ENCODE data around the gene SPTLC2.
"Not testable (repeated sequence)": the region's sequence is repeated elsewhere in the genome, so short reads cannot be mapped to it uniquely, and the experiment has no call there.

The SPTLC2 gene

DNA sequence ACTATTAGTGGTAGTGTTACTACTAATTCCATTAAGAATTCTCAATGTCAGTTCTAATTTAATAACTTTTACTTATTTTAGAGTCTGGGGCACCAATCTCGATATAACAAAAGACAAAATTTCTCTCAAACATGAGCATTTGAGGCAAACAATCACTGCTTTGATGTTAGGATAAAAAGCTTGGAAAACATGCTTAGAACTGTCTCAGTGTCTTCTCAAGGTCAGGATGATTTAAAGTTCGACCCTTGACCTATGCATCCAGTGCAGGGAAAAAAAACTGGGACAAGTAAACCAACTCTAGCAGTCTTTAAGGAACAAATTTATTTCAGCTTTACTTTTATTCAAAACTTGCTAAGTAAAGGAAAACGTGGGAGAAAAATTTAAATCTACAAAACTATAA lies 31.1 kb downstream of the SPTLC2 start:
- DNase-seq, result no peak

DNA sequence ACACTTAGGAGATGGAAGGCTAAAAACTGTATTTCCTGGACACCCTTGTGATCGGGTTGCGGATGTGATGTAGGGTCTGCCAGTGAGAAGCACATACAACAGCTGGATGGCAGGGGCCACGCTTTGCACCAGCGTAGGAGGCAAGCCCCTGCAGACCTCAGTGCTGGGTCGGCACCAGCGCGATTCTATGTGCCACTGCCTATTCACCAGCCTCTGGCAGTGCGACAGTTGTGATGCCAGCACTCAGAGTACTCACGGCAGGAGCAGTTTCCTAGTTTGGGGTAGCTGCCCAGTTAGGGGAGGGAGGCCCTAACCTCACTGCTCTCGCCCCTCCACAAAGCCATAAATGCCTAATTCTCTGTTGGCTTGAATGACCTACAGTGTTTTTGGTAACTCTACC lies 31.6 kb downstream of the SPTLC2 start:
- no peak for DNase-seq

DNA sequence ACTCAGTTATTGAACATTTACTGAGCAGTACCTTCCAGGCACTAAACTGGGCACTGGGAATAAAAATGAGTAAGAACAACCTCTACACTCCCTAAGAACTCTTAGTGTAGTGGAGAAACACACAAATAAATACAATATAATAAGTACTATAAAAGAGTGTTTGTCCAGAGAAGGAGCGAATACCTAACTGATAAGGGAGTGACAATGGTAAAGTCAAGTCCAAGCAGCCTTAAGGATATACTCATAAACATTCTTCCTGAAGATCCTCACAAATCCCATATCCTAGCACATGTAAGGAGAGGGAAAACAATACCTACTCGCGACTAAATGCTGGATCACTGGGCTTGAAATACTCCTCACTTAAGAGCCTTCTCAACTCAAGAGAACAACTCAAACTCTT lies 32.8 kb downstream of the SPTLC2 start:
- no peak for DNase-seq

DNA sequence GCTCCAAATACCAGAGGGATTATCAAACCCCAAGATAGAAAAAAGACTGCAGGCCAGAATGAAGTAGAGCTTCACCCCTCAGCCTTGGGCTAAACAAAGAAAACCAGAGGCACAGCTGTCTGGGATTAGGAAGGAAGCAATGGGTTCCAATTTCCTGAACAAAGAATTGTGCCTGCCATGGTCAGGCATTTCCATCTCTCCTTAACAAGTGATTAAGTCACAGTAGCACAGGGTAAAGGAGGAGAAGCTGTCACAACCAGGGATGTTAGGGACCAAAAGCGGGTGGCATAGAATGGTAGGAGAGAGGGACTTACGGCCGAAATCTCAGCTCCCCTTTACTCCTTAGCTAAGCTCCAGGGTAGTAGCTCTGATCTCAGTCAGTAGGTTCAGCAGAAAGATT lies 33.9 kb downstream of the SPTLC2 start:
- DNase-seq, result no peak

DNA sequence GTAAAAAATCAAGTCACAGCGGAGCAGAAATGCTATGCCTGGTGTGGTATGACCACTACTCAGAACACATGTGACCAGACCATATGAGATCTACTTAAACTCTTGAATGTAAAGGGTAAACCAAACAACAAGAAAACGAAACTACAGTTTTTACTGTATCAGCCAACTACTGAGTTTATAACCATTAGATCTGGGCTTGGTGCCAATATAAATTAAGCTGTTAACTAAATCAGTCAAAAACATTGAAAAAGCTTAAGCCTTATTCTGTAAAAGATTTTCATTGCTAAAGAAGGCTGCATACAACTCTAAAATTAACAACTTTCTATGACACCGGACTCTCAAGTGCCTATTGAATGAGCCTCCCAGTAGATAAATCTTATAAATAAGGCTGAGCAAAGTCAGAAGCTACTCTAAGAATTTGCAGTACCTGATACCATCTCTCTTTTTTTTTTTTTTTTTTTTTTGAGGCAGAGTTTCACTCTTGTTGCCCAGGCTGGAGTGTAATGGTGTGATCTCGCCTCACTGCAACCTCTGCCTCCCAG lies 35.4 kb downstream of the SPTLC2 start:
- peak; percentile 36 for DNase-seq

DNA sequence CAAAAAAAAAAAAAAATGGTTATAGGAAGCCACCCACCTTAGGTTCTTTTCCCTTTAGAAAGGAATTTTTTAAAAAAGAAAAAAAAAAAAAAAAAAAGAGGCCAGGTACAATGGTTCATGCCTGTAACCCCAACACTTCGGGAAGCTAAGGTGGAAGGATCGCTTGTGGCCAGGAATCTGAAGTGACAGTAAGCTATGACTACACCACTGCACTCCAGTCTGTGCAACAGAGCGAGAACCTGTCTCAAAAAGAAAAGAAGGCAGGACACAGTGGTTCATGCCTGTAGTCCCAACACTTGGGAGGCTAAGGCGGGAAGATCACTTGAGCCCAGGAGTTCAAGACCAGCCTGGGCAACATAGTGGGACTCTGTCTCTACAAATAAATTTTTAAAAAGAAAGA lies 36.0 kb downstream of the SPTLC2 start:
- peak; percentile 24 for DNase-seq

DNA sequence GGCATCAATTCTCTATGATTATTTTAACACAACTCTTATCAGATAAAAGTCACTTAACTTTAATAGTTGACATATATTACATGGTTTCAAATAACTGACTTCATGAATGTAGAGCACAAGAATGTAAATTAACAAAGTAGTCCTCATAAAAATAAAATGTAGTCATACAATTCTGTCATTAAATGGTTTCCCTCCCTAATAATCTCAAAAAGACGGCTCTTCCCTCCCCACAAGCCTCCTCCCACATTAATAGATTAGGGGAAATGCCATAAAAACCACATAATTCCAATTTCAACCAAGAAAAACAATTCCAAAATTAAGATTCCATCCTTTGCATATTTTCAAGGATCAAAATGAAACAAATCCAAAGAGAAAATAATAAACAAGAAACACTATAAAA lies 36.7 kb downstream of the SPTLC2 start:
- DNase-seq, result no peak

DNA sequence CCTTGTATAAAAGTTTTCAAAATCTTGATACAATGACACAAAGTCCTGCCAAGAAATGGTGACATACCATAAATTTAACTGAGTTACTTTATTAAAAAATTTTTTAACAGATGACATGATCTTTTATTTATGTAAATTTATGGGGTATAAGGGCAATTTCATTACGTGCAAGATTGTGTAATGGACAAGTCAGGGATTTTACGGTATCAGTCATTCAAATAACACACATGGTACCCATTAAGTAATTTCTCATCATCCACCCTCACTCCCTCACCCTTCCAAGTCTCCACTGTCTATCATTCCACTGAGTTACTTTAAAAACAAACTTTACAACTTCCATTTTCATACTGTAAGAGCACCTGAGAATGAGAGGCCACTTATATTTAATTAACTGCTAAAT lies 37.4 kb downstream of the SPTLC2 start:
- DNase-seq, result no peak

DNA sequence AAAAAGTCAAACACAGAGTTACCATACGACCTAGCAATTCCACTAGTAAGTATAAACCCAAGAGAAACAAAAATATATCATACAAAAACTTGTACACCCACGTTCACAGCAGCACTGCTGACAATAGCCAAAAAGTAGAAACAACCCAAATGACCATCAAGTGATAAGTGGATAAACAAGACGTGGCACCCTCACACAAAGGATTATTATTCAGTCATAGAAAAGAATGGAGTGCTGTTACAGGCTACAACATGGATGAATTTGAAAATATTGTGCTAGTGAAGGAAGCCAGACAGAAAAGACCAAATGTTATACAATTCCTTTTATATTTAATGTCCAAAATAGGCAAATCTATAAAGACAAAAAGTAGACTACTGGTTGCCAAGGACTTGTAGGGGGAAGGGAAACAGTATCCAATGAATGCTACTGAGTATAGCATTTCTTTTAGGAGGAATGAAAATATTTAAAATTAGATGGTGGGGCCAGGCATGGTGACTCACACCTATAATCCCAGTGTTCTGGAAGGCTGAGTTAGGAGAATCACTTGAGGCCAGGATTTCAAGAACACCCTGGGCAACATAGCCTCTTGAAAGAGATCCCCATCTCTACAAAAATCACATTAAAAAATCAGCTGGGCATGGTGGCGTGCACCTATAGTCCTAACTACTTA lies 41.9 kb downstream of the SPTLC2 start:
- peak; percentile 28 for DNase-seq

DNA sequence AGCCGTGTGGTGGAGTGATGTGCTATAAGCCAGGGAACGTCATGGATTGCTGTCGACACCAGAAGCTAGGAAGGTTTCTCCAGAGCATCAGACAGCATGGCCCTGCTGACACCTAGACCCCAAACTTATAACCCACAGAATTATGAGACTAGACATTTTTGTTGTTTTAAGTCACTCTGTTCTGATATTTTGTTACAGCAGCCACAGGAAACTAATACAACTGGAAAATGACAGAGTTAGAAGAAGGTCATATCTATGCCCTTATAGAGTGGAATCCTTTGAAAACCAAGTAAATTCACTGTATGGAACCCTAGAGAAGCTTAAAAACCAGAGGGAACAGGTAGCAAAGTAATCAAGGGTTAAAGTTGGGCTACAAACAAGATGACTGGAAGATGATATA lies 42.5 kb downstream of the SPTLC2 start:
- DNase-seq, result no peak

DNA sequence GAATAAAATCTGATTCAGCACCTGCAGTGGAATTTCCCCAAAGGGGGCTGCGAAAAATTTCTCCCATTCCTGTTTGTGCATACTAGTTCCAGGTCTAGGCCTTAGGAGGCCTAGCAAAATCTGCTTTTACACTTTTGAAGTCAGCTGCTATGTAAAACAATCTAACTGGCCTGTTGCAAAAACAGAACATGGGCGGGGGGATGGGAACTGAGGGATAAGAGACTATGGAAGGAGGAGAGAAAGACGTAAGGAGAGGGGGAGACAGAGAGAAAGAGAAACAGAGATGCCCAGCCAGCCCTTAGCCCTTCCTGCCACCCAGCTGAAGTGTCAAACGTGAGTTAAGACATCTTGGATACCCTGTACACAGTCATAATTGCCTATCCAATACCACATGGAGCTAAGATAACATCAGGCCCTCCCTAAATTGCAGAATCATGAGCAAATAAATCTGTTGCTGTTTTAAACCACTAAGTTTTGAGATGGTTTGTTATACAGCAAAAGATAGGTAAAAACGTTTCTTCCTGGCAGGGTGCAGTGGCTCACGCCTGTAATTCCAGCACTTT lies 45.6 kb downstream of the SPTLC2 start:
- no peak for DNase-seq

DNA sequence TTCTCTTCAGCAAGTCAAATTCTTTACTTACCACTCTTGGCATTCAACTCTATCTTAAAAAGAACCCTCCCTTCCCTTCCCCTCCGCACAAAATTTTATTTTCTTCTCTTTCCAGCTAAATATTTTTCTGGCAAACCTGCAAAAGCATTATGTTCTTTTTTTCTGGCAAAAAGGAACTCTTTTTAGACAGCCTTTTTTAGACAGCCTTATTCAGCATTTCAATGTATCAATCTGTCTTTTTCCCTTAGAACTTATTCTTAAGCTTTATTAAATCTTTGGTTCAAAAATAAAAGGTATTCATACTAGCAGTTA lies 50.5 kb downstream of the SPTLC2 start:
- DNase-seq, result no peak

DNA sequence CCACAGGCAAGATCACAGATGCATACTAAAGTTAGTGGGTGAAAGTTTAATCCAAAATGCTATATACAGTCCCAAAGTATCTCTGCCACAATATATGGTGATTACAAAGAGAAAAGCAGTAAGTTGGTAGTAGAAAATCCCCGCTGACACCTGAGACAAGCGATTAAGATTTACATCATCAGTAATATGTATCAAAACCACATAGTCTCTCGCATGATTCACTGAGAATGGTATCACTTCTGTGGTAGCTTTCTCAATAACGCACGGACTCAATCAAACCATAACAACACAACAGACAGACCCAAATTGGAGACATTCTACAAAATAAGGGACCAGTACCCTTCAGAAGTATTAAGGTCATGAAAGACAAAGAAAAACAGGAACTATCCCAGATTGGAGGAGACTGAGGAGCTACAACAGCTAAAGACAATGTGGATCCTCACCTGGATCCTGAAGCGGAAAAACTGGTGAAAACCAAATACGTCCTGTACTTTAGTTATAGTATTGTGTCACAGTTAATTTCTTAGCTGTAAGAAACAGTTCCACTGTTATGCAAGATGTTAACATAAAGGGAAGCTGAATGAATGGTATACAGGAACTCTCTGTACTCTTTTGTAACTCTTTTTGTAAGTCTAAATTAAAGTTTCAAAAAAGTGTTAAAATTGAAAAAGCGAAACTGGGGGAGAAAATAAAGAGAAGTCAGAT lies 51.0 kb downstream of the SPTLC2 start:
- DNase-seq, result no peak

DNA sequence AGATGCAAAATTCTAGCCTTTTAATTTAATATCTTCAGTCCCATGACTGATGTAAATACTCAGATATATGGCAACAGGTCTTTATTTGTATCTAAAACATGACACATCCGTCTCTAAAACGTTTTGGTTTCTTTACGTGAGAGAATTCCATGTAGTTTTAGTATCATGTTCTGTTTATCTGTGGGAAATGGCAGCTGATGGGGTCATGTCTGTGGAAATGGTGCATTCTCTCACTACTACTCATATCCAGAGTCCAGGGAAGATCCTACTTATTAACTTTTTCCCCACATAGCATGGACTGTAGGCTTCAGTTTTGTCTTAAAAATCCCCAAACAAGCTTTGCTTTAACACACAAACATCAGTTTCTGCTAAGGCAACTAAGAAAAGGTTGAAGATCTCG lies 53.8 kb downstream of the SPTLC2 start:
- no peak for DNase-seq

DNA sequence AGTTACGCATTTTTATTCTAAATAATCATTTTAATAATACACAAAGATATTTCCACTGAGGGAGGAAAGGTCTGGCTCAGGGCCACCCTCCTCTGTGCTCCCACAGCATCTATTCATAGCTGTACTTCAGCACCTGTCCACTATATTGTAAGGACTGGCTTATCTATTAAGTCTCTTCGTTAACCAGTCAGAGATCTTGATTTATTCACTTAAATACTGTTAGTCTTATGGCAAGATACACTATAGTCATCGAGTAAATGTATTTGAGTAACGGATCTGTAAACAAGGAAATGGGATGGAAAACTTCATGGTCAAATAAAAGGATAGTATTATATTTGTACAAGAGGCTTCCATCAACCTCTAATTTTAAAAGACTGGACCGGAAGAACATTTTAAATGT lies 54.6 kb downstream of the SPTLC2 start:
- no peak for DNase-seq

DNA sequence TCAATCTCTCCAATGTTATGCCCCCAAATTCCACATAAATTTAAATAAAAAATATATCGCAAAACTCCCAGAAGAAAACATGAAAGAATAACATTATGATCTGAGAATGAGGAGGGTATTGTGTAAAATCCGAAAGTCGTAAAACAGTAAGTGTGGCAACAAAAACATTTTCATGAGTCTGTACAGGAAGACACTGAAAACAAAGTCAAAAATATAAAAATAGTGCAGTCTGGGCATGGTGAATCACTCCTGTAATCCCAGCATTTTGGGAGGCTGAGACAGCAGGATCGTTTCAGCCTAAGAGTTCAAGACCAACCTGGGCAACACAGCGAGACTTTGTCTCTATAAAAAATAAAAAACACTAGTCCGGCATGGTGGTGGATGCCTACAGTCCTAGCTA lies 57.1 kb downstream of the SPTLC2 start:
- DNase-seq, result no peak

DNA sequence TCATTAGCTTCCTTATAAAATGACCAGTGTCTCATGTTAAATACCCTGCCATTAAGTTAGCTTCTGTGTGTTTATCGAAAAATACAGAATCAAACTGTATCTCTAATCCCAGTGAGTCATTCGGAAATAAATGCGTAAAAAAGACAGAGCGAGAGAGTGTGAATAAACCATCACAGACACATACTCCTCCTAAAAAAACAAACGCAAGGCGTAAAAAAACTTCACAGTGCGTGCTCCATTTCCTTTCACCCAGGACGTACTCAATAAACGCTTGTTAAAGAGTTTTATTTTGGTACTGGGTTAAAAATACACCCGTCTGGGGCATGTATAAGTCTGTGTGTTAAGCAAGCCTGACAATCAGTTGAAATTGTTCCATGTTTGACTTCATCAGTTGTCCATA lies 59.0 kb downstream of the SPTLC2 start:
- no peak for DNase-seq

DNA sequence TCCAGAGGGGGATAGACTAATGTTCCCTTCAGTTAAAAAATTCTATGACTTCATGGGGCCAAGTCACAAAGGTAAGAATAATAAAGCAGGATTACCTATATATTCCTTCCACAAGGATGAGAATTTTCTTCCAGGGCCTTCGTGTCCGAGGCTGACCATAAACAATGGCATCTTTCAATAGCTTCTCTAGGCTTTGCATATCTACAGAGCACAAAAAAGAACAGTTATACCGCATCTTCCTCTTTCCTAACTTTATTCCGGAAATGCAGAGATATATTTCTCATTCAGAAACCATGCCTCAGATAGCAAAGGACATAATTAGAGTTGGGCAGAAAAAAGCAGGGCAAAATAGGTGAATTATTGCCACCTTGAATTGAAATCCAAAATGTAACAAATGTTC lies 59.5 kb downstream of the SPTLC2 start:
- no peak for DNase-seq

DNA sequence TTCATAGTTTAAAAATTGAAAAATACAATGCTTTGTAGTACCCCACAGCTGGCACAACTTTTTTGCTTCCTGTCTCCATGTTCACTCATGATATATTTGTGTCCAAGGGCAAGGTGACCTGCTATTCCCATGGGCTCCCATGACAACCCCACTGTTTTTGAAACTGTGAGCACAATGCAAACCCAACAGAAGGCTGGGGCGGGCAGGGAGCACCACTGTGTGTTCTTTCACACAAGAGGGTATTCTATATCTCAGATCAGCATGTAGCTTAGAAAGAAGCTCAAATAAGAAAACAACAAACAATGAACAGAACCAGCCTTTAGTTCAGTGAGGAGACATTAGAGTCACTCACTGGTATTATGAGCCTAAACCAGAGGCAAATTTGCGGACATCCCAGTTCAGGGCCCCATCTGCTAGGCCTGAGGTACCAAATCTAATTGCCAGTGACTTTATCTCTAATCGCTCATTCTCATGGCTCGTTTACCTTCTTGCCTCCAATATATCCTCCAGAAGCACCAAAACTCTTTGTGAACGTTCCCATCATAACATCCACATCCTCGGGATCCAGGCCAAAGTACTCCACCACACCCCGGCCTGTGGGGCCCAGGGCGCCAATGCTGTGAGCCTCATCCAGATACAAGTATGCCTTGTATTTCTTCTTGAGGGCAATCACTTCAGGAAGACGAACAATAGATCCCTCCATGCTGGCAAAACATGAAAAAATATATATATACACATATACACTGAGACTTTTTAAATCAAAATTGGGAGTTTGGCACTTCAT lies 61.4 kb downstream of the SPTLC2 start:
- no peak for DNase-seq

DNA sequence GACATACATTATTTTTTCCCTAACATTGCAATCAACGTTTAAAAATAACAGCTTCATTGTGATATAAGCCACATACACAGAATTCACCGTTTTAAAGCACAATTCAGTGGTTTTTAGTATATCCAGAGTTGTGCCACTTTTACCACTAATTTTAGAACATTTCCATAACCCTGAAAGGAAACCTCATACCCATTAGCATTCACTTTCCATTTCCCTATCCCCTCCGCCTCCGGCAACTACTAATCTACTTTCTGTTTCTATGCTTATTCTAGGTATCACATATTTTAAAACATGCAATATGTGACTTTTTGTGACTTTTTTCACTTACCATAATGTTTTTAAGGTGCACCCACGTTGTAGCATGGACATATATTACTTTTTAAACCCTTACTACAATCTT lies 62.2 kb downstream of the SPTLC2 start:
- no peak for DNase-seq

DNA sequence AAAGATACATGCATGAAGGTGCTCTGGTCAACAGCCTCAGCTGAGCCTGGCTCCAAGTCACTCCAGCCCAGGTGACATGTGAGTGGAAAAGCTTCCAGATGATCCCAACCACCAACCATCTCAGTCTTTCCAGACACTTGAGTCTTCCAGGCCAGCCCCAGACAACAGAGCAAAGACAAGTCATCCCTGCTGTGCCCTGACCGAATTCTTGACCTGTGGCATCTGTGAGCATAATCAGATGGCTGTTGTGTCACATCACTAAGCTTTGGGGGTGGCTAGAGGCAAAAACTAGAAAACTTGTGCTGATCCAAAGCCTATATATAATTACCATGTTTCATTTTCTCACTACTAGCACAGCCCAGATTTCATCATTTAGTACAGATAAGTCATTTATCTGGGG lies 67.0 kb downstream of the SPTLC2 start:
- no peak for DNase-seq

DNA sequence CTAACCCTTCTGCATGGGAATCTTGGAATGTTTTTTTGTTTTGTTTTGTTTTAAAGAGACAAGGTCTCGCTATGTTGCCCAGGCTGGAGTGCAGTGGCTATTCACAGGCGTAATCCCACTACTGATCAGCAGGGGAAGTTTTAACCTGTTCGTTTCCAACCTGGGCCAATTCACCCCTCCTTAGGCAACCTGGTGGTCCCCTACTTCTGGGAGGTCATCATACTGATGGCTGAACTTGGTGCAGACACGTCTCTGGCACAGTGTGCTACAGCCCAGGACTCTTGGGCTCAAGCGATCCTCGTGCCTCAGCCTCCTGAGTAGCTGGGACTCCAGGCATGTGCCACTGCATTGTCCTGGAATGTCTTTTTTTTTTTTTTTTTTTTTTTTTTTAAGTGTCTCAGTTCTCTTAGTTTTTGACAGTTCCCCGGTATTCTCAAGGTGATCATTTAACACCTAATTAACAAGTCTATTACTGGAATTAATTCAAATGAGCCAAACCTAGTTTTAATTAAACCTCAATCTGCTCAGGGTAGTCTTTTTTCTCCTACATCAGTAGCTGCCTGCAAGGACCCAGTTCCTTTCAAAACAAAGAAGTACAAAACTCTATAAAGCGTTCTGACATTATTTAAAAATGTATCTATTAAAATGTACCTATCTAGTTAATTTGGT lies 68.8 kb downstream of the SPTLC2 start:
- DNase-seq, result no peak

DNA sequence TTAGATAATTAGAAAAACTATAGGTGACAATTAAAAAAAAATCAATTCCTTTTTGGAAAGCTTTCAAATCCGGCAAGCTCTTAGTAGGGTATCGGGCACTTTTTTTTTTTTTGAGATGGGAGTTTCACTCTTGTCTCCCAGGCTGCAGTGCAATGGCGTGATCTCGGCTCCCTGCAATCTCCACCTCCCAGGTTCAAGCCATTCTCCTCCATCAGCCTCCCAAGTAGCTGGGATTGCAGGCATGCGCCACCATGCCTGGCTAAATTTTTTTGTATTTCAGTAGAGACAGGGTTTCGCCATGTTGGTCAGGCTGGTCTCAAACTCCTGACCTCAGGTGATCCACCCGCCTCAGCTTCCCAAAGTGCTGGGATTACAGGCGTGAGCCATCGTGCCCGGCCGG lies 71.3 kb downstream of the SPTLC2 start:
- DNase-seq, result not testable (repeated sequence)

All from DMS53 (cell line).